Epithelial cell of esophagus (primary cell): ENCODE data around the gene RNU5B-1.

Experiments used
- DNase-seq: peaks from one replicate; pipeline ENCODE4 v3.0.0; 2010; ENCODE audit warnings: low read depth
- H3K4me3 ChIP-seq: 2 replicates; pipeline ENCODE4 v1.5.1; 2011; ENCODE audit warnings: mild to moderate bottlenecking, low read length, control low read depth
- CTCF ChIP-seq: IDR thresholded peaks from 2 replicates; pipeline ENCODE4 v1.5.1; 2011; ENCODE audit warnings: low read depth, mild to moderate bottlenecking, low read length, control low read depth, inconsistent platforms; ENCODE audit not compliant: insufficient read depth; ENCODE audit errors: missing control alignments

RNU5B-1 gene

GRCh38 chr15:65326818-65327217 is 22.3 kb downstream of the RNU5B-1 start:
- no peak overlapping the region for H3K4me3 ChIP-seq
- no peak for DNase-seq
- TF ChIP-seq CTCF = no peak

GRCh38 chr15:65327651-65328393 is 23.3 kb downstream of the RNU5B-1 start:
- no peak for DNase-seq
- no peak overlapping the region for H3K4me3 ChIP-seq
- TF ChIP-seq CTCF = no peak

- H3K4me3 ChIP-seq = no peak overlapping the region
- no peak for DNase-seq
- no peak for TF ChIP-seq CTCF
These were observed 24.2 kb downstream of the RNU5B-1 start for GRCh38 chr15:65328506-65329287.

- no peak for DNase-seq
- H3K4me3 ChIP-seq = no peak overlapping the region
- no peak for TF ChIP-seq CTCF
These were observed 25.0 kb downstream of the RNU5B-1 start for GRCh38 chr15:65329288-65329983.

GRCh38 chr15:65329984-65330735 is 25.7 kb downstream of the RNU5B-1 start:
- no peak for DNase-seq
- no peak overlapping the region for H3K4me3 ChIP-seq

More at GRCh38 chr15:65329984-65330735, 25.7 kb downstream of the RNU5B-1 start:
- TF ChIP-seq CTCF = no peak
